ENCODE results near the gene HOXC11.

- TF ChIP-seq, protein P1, sequence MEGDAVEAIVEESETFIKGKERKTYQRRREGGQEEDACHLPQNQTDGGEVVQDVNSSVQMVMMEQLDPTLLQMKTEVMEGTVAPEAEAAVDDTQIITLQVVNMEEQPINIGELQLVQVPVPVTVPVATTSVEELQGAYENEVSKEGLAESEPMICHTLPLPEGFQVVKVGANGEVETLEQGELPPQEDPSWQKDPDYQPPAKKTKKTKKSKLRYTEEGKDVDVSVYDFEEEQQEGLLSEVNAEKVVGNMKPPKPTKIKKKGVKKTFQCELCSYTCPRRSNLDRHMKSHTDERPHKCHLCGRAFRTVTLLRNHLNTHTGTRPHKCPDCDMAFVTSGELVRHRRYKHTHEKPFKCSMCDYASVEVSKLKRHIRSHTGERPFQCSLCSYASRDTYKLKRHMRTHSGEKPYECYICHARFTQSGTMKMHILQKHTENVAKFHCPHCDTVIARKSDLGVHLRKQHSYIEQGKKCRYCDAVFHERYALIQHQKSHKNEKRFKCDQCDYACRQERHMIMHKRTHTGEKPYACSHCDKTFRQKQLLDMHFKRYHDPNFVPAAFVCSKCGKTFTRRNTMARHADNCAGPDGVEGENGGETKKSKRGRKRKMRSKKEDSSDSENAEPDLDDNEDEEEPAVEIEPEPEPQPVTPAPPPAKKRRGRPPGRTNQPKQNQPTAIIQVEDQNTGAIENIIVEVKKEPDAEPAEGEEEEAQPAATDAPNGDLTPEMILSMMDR (IDR thresholded peaks at IDR 0.05): no peak
- no peak for TF ChIP-seq POLR2A (IDR thresholded peaks at IDR 0.05)
Measured at GRCh38 chr12:54004841-54005530, 32.1 kb downstream of the HOXC11 start.

All from esophagus squamous epithelium (tissue), 4 donors.